HepG2 (cell line): ENCODE results near the gene PRRC2A. TPM values are rescaled to one million over a fixed set of nuclear protein-coding genes. Genes with fewer than 3 reads are reported as not detected.

Experiments used
- ARNT ChIP-seq: fragments of 450-650 bp; IDR thresholded peaks from 2 replicates; pipeline ENCODE4 v1.6.1; 2017
- HNF4A ChIP-seq: sonication (generic); formaldehyde crosslinking; IDR thresholded peaks from 2 replicates; pipeline ENCODE4 v1.4.0; 2020; ENCODE audit warnings: missing genetic modification reagents
- HNRNPH1 ChIP-seq: fragments of 200-400 bp; formaldehyde crosslinking; optimal IDR thresholded peaks from 2 replicates; pipeline ENCODE3; 2017; ENCODE audit warnings: mild to moderate bottlenecking, low read depth, low read length
- HOXA5 ChIP-seq: sonication (generic); formaldehyde crosslinking; IDR thresholded peaks from 2 replicates; pipeline ENCODE4 v1.4.0; 2020; ENCODE audit warnings: missing genetic modification reagents
- KAT8 ChIP-seq: IDR thresholded peaks from 2 replicates; pipeline ENCODE4 v1.6.1; 2016; ENCODE audit warnings: missing genetic modification reagents, missing compliant biosample characterization
- MAX ChIP-seq: IDR thresholded peaks from 2 replicates; pipeline ENCODE4 v1.6.1; 2012; ENCODE audit warnings: inconsistent platforms
- SSRP1 ChIP-seq: IDR thresholded peaks from 2 replicates; pipeline ENCODE4 v1.6.1; 2016; ENCODE audit warnings: control low read depth
- U2AF1 ChIP-seq: fragments of 200-400 bp; formaldehyde crosslinking; optimal IDR thresholded peaks from 2 replicates; pipeline ENCODE3; 2017; ENCODE audit warnings: mild to moderate bottlenecking, low read depth, low read length
- ZNF337 ChIP-seq: sonication (generic); formaldehyde crosslinking; IDR thresholded peaks from 2 replicates; pipeline ENCODE4 v1.5.1; 2020; ENCODE audit warnings: missing genetic modification reagents, low read depth, mild to moderate bottlenecking, borderline replicate concordance
- ZNF567 ChIP-seq: sonication (generic); formaldehyde crosslinking; IDR thresholded peaks from 2 replicates; pipeline ENCODE4 v1.8.1; 2023; ENCODE audit warnings: mild to moderate bottlenecking, missing genetic modification reagents, borderline replicate concordance
- ZNF580 ChIP-seq: IDR thresholded peaks from 2 replicates; pipeline ENCODE4 v1.6.1; 2016; ENCODE audit warnings: low read depth, borderline replicate concordance
- ZNF720 ChIP-seq: sonication (generic); formaldehyde crosslinking; IDR thresholded peaks from 2 replicates; pipeline ENCODE4 v1.4.0; 2020; ENCODE audit warnings: missing genetic modification reagents
- ZNF839 ChIP-seq: sonication (generic); formaldehyde crosslinking; IDR thresholded peaks from 2 replicates; pipeline ENCODE4 v1.4.0; 2020; ENCODE audit warnings: missing genetic modification reagents, mild to moderate bottlenecking, borderline replicate concordance
- polyA plus RNA-seq, 8 experiments: library from polyadenylated mRNA; depleted of rRNA in 3 of 8; stranded (reverse) in 7 of 8; unstranded in 1 of 8; fragments of >200 nt; fragmentation: Illumina TruSeq in 4 of 8; extraction: Trizol in 4 of 8; gene quantifications; 2 replicates each; pipeline versions ENCODE4 v1.2.1 to v1.2.3, GENCODE V29; 2011 to 2016; ENCODE audit warnings: low read depth in 4 of 8, missing spikeins in 1 of 8, mixed read lengths in 1 of 8; ENCODE audit not compliant: insufficient read depth in 1 of 8
- total RNA-seq, 5 experiments: library from RNA; depleted of rRNA; stranded (reverse); fragments of >200 nt; fragmentation: Illumina TruSeq; extraction: Trizol; gene quantifications; 2 replicates each; pipeline ENCODE4 v1.2.3, GENCODE V29; 2016; ENCODE audit warnings: low read depth in 1 of 5
- TF ChIP-seq, protein P1 (sequence below): sonication (generic); formaldehyde crosslinking; IDR thresholded peaks from 2 replicates; pipeline ENCODE4 v1.4.0; 2020; ENCODE audit warnings: mild to moderate bottlenecking, low read depth, missing genetic modification reagents
- TF ChIP-seq, protein P2 (sequence below): sonication (generic); formaldehyde crosslinking; IDR thresholded peaks from 2 replicates; pipeline ENCODE4 v1.4.0; 2020; ENCODE audit warnings: missing genetic modification reagents, mild to moderate bottlenecking, borderline replicate concordance
- TF ChIP-seq, protein P3 (sequence below): sonication (generic); formaldehyde crosslinking; IDR thresholded peaks from 2 replicates; pipeline ENCODE4 v1.4.0; 2020; ENCODE audit warnings: mild to moderate bottlenecking, missing genetic modification reagents
- TF ChIP-seq, protein P4 (sequence below): sonication (generic); formaldehyde crosslinking; IDR thresholded peaks from 2 replicates; pipeline ENCODE4 v1.4.0; 2020; ENCODE audit warnings: mild to moderate bottlenecking, missing genetic modification reagents
- TF ChIP-seq, protein P5 (sequence below): sonication (generic); formaldehyde crosslinking; IDR thresholded peaks from 2 replicates; pipeline ENCODE4 v1.4.0; 2020; ENCODE audit warnings: mild to moderate bottlenecking, missing genetic modification reagents

Gene PRRC2A
- total and polyA plus RNA-seq, 2 of the 13 experiments (the other 11 are each of a cell fraction or from before 2014, with no cell fraction given), result 38.9 to 47.4 TPM

- TF ChIP-seq, protein P1, sequence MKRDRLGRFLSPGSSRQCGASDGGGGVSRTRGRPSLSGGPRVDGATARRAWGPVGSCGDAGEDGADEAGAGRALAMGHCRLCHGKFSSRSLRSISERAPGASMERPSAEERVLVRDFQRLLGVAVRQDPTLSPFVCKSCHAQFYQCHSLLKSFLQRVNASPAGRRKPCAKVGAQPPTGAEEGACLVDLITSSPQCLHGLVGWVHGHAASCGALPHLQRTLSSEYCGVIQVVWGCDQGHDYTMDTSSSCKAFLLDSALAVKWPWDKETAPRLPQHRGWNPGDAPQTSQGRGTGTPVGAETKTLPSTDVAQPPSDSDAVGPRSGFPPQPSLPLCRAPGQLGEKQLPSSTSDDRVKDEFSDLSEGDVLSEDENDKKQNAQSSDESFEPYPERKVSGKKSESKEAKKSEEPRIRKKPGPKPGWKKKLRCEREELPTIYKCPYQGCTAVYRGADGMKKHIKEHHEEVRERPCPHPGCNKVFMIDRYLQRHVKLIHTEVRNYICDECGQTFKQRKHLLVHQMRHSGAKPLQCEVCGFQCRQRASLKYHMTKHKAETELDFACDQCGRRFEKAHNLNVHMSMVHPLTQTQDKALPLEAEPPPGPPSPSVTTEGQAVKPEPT (CRISPR knock-in tag), result no peak
- TF ChIP-seq, protein P2, sequence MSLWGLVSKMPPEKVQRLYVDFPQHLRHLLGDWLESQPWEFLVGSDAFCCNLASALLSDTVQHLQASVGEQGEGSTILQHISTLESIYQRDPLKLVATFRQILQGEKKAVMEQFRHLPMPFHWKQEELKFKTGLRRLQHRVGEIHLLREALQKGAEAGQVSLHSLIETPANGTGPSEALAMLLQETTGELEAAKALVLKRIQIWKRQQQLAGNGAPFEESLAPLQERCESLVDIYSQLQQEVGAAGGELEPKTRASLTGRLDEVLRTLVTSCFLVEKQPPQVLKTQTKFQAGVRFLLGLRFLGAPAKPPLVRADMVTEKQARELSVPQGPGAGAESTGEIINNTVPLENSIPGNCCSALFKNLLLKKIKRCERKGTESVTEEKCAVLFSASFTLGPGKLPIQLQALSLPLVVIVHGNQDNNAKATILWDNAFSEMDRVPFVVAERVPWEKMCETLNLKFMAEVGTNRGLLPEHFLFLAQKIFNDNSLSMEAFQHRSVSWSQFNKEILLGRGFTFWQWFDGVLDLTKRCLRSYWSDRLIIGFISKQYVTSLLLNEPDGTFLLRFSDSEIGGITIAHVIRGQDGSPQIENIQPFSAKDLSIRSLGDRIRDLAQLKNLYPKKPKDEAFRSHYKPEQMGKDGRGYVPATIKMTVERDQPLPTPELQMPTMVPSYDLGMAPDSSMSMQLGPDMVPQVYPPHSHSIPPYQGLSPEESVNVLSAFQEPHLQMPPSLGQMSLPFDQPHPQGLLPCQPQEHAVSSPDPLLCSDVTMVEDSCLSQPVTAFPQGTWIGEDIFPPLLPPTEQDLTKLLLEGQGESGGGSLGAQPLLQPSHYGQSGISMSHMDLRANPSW, result peak; percentile 80; the same call in 1 of the 2 replicates
- TF ChIP-seq, protein P3, sequence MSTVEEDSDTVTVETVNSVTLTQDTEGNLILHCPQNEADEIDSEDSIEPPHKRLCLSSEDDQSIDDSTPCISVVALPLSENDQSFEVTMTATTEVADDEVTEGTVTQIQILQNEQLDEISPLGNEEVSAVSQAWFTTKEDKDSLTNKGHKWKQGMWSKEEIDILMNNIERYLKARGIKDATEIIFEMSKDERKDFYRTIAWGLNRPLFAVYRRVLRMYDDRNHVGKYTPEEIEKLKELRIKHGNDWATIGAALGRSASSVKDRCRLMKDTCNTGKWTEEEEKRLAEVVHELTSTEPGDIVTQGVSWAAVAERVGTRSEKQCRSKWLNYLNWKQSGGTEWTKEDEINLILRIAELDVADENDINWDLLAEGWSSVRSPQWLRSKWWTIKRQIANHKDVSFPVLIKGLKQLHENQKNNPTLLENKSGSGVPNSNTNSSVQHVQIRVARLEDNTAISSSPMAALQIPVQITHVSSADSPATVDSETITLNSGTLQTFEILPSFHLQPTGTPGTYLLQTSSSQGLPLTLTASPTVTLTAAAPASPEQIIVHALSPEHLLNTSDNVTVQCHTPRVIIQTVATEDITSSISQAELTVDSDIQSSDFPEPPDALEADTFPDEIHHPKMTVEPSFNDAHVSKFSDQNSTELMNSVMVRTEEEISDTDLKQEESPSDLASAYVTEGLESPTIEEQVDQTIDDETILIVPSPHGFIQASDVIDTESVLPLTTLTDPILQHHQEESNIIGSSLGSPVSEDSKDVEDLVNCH (CRISPR knock-in tag), result no peak
- TF ChIP-seq SSRP1 (CRISPR knock-in tag) (no peak), MAX (no peak), ZNF720 (CRISPR knock-in tag) (no peak; the same call in 1 of the 2 replicates), U2AF1 (no peak), ARNT (no peak), ZNF337 (CRISPR knock-in tag) (peak; percentile 64; the same call in 1 of the 2 replicates), HNF4A (CRISPR knock-in tag) (no peak), HNRNPH1 (peak; percentile 16), ZNF580 (CRISPR knock-in tag) (no peak; the same call in 1 of the 2 replicates), ZNF567 (CRISPR knock-in tag) (peak; percentile 86; the same call in 1 of the 2 replicates), KAT8 (CRISPR knock-in tag) (peak; percentile 87), HOXA5 (CRISPR knock-in tag) (peak; percentile 94), ZNF839 (CRISPR knock-in tag) (peak; percentile 89; the same call in 1 of the 2 replicates)
- TF ChIP-seq, protein P4, sequence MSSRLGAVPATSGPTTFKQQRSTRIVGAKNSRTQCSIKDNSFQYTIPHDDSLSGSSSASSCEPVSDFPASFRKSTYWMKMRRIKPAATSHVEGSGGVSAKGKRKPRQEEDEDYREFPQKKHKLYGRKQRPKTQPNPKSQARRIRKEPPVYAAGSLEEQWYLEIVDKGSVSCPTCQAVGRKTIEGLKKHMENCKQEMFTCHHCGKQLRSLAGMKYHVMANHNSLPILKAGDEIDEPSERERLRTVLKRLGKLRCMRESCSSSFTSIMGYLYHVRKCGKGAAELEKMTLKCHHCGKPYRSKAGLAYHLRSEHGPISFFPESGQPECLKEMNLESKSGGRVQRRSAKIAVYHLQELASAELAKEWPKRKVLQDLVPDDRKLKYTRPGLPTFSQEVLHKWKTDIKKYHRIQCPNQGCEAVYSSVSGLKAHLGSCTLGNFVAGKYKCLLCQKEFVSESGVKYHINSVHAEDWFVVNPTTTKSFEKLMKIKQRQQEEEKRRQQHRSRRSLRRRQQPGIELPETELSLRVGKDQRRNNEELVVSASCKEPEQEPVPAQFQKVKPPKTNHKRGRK (CRISPR knock-in tag), result 0 out of 2 replicates have a peak, but pooled peaks have one; percentile 78
- TF ChIP-seq, protein P5, sequence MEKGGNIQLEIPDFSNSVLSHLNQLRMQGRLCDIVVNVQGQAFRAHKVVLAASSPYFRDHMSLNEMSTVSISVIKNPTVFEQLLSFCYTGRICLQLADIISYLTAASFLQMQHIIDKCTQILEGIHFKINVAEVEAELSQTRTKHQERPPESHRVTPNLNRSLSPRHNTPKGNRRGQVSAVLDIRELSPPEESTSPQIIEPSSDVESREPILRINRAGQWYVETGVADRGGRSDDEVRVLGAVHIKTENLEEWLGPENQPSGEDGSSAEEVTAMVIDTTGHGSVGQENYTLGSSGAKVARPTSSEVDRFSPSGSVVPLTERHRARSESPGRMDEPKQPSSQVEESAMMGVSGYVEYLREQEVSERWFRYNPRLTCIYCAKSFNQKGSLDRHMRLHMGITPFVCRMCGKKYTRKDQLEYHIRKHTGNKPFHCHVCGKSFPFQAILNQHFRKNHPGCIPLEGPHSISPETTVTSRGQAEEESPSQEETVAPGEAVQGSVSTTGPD (CRISPR knock-in tag), result no peak
Observed at GRCh38 chr6:31660381-31661261, 40.1 kb downstream of the PRRC2A start, which contains the start of gene C6orf47 (continued).
